NCI-H1694 treated with DMSO at 0.1 percent for 48 hours (cell line): ENCODE data around the gene ABHD11.
A peak's percentile ranks its signal among the peaks of the same experiment; 100 is the strongest.
"Not testable (repeated sequence)": the region's sequence is repeated elsewhere in the genome, so short reads cannot be mapped to it uniquely, and the experiment has no call there.

Source experiments
- DNase-seq: peaks from one replicate; lab custom pipeline; 2025; lab: John Stamatoyannopoulos, UW

The ABHD11 gene

DNA sequence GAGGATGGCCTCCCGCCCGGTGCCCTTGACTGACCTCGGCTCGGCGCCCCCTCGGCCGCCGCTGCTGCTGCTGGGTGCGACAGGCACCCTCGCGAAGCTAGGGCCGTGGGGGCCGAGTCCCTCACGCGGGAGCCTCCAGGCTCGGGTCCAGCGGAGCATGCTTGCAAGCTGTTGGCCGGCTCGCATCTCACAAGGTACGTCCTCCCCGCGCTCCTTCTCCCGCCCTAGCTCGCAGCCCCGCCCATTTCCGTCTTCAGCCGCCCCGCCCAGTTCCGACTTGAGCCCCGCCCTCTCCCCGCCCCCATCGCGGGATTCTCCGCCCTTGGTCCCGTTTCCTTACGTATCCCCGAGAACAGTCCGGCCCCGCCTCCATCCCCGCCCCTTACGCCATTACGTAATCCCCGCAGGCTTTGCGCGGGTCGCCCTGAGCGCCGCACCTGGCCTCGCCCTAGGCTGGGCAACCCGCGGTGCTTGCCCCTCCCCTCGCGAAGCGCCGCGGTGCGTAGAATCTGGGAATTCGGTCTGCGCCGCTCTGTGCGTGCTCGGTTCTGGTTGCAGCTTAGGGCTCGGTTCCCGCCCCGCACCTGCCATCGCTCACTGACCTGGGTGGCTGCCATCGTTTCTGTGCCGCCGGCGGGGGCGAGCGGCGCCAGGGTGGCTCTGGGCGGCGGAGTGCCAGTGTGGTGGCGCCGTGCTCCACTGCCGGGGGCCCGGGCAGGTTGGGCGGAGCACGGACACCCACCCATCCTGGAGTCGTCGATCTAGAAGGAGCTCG is at the start of gene ABHD11:
ABHD11 (minus strand) TSS at position 191 of the 775 bp plus-strand sequence; CDS start at position 159, 32 bp downstream.
- DNase-seq, result peak; percentile 89

- DNase-seq, result not testable (repeated sequence)
Measured at GRCh38 chr7:73787786-73788048, 49.1 kb upstream of the ABHD11 start.

GRCh38 chr7:73786588-73786987 is 48.0 kb upstream of the ABHD11 start:
- no peak for DNase-seq

DNA sequence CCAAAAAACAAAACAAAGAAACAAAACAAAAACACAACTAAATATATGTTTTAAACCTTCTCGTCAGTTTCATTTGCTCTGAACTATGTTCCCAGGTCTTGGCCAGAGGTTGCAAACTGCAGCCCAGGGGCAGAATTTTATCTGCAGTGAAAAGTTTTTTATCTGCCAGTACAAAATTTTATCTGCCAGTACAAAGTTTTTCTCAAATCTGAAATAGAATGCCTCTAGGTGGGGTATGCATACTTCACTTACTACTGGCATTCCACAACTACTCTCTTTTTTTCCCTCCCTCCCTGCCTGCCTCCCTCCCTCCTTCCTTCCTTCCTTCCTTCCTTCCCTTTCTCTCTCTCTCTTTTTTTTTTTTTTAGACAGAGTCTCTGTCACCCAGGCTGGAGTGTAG is 40.9 kb upstream of the ABHD11 start:
- DNase-seq, result no peak

- DNase-seq, result no peak
Measured at GRCh38 chr7:73778801-73779389, 40.3 kb upstream of the ABHD11 start.

DNA sequence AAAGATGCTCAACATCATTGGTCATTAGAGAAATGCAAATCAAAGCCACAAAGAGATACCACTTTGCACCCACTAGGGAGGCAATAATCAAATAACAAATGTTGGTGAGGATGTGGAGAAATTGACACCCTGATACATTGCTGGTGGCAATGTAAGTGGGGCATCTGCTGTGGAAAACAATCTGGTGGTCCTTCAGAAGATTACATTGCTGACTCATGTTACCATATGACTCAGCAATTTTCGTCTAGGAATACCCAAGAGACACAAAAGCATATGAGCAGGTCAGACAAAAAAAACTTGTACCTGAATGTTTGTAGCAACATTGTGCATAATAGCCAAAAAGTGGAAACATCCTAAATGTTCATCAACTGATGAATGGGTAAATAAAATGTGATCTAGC is 36.3 kb upstream of the ABHD11 start:
- DNase-seq, result no peak

GRCh38 chr7:73773700-73774517 is 35.3 kb upstream of the ABHD11 start:
- DNase-seq, result no peak

DNA sequence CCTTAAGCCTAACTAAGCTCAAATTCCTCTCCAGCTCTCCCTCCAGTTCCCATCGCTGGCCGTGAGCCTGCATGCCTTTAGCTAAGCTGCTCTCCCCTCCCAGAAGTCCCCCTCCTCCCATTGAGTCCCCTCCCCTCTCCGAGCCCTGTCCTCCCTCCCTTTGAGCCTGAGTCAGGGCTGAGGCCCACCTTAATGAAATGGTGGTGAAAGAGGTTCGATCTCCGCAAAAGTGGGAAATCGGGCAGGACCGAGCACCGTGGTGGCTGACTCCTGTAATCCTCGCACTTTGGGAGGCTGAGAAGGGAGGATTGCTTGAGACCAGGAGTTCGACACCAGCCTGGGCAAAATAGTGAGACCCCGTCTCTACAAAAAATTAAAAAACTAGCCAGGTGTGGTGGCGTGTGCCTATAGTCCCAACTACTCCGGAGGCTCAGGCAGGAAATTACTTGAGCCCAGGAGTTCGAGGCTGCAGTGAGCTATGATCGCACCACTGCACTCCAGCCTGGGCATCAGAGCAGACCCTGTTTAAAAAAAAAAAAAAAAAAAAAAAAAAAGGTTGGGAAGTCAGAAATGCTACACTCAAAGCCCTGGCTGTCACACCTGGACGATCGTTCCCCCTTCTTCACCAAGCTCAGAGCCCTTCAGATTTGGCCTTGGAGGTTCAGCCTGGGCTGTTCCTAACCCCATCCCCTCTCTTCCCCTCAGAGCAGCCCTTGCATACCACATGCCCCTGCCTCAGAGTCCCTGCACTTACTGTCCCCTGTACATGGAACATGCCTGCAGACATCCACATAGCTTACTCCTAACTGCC is 32.5 kb upstream of the ABHD11 start:
- no peak for DNase-seq

- DNase-seq, result no peak
Measured at GRCh38 chr7:73770002-73770859, 31.6 kb upstream of the ABHD11 start, which contains the start of gene CLDN3. TSS of gene CLDN3 (minus strand) at chr7:73770270. CDS start at chr7:73770049, 221 bp downstream.

GRCh38 chr7:73769481-73770001 is 30.9 kb upstream of the ABHD11 start:
- DNase-seq, result no peak

DNA sequence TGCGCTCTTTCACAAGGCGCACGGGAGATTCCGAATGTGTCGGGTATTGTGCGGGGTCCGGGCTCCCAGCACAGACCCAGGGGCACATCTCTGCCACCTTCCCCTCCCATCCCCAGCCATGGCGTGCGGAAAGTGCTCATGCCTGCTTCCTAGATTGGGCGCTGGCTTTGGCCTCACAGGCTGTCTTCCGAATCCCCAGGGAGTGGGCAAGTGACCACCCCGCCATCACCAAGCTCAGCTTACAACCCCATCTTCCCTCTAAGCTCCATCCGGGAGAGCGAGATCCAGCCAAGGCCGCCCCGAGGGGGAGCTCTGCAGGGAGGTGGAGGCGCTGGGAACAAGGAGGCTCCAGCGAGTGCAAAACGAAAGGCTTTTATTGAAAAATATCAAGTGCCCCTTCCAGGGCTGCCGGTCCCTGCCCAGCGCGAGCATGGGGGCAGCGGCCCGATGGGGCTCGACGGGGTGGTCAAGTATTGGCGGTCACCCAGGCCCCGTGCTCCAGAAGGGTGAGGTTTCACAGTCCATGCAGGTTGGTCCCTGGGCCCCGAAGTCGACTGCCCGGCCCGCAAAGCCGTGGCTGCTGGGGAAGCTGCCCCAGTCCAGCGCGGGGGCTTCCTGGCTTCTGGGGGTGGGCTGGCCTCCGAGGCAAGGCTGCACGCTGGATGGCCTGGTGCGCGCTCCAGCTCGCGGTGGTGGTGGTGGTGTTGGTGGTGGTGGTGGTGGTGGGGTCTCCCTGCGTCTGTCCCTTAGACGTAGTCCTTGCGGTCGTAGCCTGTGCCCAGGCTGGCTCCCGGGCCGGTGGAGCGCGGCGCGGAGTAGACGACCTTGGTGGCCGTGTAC is 30.3 kb upstream of the ABHD11 start:
- DNase-seq, result no peak

DNA sequence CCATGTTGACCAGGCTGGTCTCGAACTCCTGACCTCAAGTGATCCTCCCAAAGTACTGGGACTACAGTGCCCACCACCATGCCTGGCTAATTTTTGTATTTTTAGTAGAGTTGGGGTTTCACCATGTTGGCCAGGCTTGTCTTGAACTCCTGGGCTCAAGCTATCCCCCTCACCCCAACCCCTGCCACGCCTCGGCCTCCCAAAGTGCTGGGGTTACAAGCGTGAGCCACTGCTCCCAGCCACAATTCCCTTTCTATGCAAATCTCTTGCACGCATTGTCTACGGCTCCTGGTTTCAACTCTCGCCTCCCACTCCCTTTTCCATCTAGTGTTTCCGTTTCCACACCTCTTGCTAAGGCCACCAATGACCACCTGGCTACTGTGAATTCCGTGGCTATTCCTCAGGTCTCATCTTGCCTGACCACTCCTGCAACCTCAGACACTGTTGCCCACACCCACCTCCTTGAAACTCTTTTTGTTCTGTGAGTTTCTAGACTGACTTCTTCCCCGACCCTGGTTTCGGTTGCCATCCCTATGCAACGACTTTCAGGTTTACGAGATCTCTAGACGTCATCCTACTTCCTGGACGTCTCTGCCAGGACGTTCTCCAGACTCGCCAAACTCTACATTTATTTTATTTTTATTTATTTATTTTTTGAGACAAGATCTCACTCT is 28.1 kb upstream of the ABHD11 start:
- no peak for DNase-seq

GRCh38 chr7:73762659-73762999 is 24.0 kb upstream of the ABHD11 start:
- no peak for DNase-seq

DNA sequence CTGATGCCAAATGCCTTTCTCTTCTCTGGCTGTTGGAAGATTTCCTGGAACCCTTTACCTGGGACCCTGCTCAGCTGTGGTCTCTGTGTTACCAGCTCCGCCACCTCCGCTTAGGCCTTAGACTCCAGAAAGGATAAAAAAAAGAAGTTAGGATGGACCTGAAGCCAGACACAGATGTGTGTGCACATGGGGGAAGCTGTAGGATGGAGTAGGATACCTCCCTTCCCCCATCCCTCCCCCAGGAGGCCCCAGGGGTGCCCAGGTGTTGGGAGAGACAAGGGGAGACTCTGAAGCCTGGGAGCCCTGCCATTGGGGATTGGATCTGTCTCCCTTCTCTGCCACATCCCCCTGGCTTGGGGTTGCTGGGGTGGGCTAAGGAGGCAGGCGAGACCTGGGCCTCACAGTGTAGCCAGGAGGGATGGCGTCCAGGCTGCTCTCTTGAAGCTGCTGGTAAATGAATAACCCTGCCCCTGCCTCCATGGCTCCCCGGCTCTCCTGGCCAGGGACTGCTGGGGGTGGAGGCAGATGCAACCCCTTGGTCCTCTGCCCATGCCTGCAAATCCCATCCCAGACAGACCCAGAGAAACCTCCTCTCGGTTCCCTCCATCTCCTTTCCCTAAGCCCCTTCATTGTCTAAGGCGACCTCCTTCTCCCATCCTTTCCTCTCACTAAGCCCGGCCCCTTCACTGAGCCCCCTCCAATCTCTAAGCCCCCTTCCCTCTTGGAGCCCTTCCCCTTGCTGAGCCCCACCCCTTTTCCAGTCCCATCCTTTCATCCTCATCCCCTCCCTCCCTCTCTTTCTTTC is 23.5 kb upstream of the ABHD11 start:
- DNase-seq, result no peak

DNA sequence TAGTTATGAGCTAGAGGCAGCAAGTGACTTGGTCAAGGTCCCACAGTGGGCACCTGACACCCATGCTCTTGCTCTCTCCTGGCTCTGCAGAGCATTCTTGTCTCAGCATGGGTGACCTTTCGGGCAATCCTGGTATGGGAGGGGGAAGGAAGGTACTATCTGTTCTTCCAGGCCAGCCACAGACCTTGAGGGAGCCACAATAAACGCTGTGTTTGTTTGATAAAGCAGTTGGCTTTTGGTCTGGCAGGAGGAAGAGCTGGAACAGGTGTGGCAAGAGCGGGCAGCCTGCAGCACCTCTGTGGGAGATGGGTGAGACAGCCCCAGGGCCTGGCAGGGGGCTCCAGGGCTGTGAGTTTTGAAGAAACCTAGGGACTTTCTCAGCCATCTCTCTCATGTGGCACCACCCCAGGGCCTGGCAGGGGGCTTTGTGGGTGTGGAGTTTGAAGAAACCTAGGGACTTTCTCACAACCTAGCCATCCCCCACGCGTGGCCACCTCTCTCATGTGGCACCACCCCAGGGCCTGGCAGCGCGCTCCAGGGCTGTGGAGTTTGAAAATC is 20.1 kb upstream of the ABHD11 start:
- no peak for DNase-seq

DNA sequence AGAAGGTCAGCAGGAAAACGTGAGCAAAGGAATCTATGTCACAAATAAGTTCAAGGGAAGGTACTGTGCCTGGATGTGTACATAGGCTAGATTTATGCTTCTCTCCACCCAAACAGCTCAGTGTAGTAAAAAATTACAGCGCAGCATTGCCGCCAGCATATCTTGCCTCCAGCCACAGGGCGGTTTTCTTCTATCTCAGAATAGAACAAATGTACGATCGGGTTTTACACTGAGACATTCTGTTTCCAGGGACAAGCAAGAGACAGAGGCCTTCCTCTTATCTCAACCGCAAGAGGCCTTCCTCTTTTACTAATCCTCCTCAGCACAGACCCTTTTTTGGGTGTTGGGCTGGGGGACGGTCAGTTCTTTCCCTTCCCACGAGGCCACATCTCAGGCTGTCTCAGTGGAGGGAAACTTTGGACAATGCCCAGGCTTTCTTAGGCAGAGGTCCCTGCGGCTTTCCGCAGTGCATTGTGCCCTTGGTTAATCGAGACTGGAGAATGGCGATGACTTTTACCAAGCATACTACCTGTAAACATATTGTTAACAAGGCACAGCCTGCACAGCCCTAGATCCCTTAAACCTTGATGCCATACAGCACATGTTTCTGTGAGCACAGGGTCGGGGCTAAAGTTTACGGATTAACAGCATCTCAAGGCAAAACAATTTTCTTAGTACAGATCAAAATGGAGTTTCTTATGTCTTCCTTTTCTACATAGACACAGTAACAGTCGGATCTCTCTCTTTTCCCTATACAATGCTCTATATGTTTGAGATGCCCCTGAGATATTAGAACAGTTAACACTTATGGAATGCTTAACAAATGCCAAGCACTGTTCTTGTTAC is 11.6 kb upstream of the ABHD11 start:
- DNase-seq, result no peak

DNA sequence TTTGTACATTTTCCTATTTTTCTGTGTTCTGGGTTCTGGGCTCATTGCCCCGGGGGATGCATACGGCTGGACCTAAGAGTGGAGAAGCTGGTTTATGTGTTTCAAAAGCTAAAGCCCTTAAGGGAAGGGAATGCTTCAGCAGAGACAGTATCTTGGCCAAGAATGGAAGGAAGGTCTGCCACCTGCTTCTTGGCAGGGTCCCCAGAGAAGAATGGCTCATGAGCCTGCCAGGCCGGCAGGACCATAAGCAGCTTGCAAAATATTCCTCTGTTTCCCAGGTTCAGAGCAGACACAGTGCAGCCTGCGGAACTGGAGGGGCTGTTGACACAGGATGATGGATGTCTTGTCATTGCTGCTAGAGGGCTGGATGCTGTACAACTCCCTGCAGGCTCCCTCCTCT is 7.8 kb upstream of the ABHD11 start:
- peak; percentile 60 for DNase-seq
